Thyroid gland (tissue), 4 donors: Measurements from ENCODE around the gene OSBPL3.

Experiments
- POLR2A ChIP-seq, 2 donors: fragments of 450-650 bp; IDR thresholded peaks; one replicate each; pipeline ENCODE4 v1.6.1; 2017; ENCODE audit warnings: antibody characterized with exemption in 2 of 2, mild to moderate bottlenecking in 2 of 2, moderate library complexity in 1 of 2
- TF ChIP-seq, protein P1 (sequence below), 6 experiments: fragments of 200-600 bp in 3 of 6; fragments of 450-650 bp in 3 of 6; sonication (generic) in 3 of 6; IDR thresholded peaks; one replicate each; pipeline ENCODE4 v1.5.1; 2016 to 2019; ENCODE audit warnings: antibody characterized with exemption in 6 of 6, mild to moderate bottlenecking in 2 of 6, inconsistent platforms in 1 of 6, moderate library complexity in 1 of 6

DNA sequence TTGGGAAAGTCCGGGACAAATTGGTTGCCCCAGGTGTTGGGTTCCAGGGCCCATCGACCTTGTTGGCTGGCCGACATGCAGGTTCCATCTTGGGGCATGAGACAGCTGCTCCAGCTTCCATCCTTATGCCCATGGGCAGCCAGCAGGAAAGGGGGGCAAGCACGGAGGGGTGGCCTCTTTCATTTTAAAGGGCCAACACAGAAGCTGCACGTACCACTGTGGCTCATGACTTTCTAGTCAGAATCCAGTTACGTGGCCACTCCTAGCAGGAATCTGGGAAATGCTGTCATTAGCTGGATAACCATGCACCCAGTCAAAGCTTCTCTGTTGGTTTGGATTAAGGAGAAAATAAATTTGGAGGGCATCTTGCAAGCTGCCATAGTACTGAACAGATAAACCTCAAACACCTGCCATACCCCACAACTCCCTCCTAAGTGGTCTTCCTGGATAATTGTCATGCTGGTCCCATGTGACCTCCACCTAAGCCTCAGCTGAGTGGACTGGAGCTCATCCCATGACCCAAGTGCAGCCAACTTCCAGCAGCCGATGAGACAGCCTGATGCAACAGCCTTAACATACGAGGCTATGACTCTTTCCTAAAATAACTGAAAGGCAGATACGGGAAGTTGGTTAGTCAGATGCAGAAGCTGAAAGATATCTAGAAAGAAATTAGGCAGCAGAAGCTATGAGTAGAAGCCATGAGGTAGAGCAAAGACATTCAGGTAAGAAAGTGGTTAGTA, 201.3 kb downstream of the OSBPL3 start:
- TF ChIP-seq, protein P1, sequence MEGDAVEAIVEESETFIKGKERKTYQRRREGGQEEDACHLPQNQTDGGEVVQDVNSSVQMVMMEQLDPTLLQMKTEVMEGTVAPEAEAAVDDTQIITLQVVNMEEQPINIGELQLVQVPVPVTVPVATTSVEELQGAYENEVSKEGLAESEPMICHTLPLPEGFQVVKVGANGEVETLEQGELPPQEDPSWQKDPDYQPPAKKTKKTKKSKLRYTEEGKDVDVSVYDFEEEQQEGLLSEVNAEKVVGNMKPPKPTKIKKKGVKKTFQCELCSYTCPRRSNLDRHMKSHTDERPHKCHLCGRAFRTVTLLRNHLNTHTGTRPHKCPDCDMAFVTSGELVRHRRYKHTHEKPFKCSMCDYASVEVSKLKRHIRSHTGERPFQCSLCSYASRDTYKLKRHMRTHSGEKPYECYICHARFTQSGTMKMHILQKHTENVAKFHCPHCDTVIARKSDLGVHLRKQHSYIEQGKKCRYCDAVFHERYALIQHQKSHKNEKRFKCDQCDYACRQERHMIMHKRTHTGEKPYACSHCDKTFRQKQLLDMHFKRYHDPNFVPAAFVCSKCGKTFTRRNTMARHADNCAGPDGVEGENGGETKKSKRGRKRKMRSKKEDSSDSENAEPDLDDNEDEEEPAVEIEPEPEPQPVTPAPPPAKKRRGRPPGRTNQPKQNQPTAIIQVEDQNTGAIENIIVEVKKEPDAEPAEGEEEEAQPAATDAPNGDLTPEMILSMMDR (IDR thresholded peaks at IDR 0.05) = no peak
- TF ChIP-seq POLR2A (IDR thresholded peaks at IDR 0.05) = no peak
